HEK293 (cell line): ENCODE measurements around the gene C1D.
A peak's percentile ranks its signal among the peaks of the same experiment; 100 is the strongest.

Experiments used
- BCL11B ChIP-seq: fragments of 450-650 bp; formaldehyde crosslinking; IDR thresholded peaks from 2 replicates; pipeline ENCODE4 v1.5.1; 2016; ENCODE audit warnings: low read depth, missing biosample characterization, missing genetic modification characterization
- REPIN1 ChIP-seq: fragments of 450-650 bp; formaldehyde crosslinking; IDR thresholded peaks from 2 replicates; pipeline ENCODE4 v1.5.1; 2017; ENCODE audit warnings: missing biosample characterization, missing genetic modification characterization, low read depth
- TRIM28 ChIP-seq: IDR thresholded peaks from 2 replicates; pipeline ENCODE4 v1.6.1; 2011; ENCODE audit warnings: low read length, control low read depth, borderline replicate concordance
- ZIC2 ChIP-seq: fragments of 450-650 bp; formaldehyde crosslinking; IDR thresholded peaks from 2 replicates; pipeline ENCODE4 v1.5.1; 2016; ENCODE audit warnings: missing biosample characterization, missing genetic modification characterization
- ZNF23 ChIP-seq: fragments of 450-650 bp; formaldehyde crosslinking; IDR thresholded peaks from 2 replicates; pipeline ENCODE4 v1.5.1; 2016; ENCODE audit warnings: missing biosample characterization, missing genetic modification characterization, borderline replicate concordance
- ZNF239 ChIP-seq: fragments of 450-650 bp; formaldehyde crosslinking; IDR thresholded peaks from 2 replicates; pipeline ENCODE4 v1.5.1; 2016; ENCODE audit warnings: missing biosample characterization, missing genetic modification characterization
- ZNF274 ChIP-seq, 2 experiments: fragments of 200-500 bp in 1 of 2; fragments of 450-650 bp in 1 of 2; sonication (Bioruptor generic) in 1 of 2; formaldehyde crosslinking in 1 of 2; IDR thresholded peaks; 2 replicates each; pipeline versions ENCODE4 v1.5.1 to v1.6.1; 2014 to 2016; ENCODE audit warnings: borderline replicate concordance in 1 of 2, inconsistent platforms in 1 of 2, low read length in 1 of 2, missing biosample characterization in 1 of 2, missing genetic modification characterization in 1 of 2
- ZNF354C ChIP-seq: fragments of 450-650 bp; formaldehyde crosslinking; IDR thresholded peaks from 2 replicates; pipeline ENCODE4 v1.5.1; 2016; ENCODE audit warnings: missing biosample characterization, missing genetic modification characterization, low read depth, borderline replicate concordance
- ZNF660 ChIP-seq: fragments of 450-650 bp; IDR thresholded peaks from 2 replicates; pipeline ENCODE4 v1.5.1; 2018; ENCODE audit warnings: missing biosample characterization, mild to moderate bottlenecking, missing genetic modification characterization
- ZNF776 ChIP-seq: fragments of 450-650 bp; formaldehyde crosslinking; IDR thresholded peaks from 2 replicates; pipeline ENCODE4 v1.5.0; 2017; ENCODE audit warnings: missing biosample characterization, missing genetic modification characterization, borderline replicate concordance
- ZSCAN16 ChIP-seq: fragments of 450-650 bp; formaldehyde crosslinking; IDR thresholded peaks from 2 replicates; pipeline ENCODE4 v1.5.1; 2016; ENCODE audit warnings: missing biosample characterization, missing genetic modification characterization
- TF ChIP-seq, protein P1 (sequence below): fragments of 450-650 bp; formaldehyde crosslinking; IDR thresholded peaks from 2 replicates; pipeline ENCODE4 v1.5.1; 2016; ENCODE audit warnings: missing biosample characterization, missing genetic modification characterization
- TF ChIP-seq, protein P2 (sequence below): fragments of 450-650 bp; formaldehyde crosslinking; IDR thresholded peaks from 2 replicates; pipeline ENCODE4 v1.5.1; 2016; ENCODE audit warnings: missing biosample characterization, missing genetic modification characterization, low read depth
- TF ChIP-seq, protein P3 (sequence below): fragments of 450-650 bp; formaldehyde crosslinking; IDR thresholded peaks from 2 replicates; pipeline ENCODE4 v1.5.1; 2016; ENCODE audit warnings: missing biosample characterization, missing genetic modification characterization

DNA sequence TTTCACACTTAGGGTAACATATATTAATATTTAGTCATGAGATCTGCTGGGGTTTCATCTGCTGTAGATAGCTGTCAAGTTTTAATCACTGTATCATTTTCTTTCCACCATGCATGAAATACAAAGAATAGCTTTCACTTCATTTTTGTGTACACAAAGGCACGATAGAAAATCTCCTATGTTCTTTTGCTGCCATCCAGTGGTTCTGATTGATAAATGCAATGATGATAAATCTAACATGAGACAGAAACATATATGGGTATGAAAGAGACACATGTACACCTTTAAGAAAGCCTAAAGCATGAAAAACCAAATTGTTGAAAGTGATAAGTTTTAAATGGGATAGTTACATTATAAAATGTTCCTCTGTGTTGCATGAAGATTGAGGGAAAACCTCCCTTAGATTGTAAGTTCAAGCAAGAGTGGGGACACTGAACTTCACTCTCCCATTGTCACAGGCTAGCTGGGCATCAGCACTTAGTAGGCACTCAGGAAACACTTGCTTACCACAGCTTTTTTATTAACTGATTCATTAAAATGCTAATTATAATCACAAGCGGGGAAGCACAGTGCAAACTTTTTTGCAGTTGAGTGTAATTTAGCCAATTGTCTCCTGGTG, 31.2 kb downstream of the C1D start:
- TF ChIP-seq ZNF239 (tag by site-specific recombination) (no peak), ZIC2 (no peak), ZNF23 (tag by site-specific recombination) (no peak), ZNF274 (IDR thresholded peaks at IDR 0.05; ENCODE audit: low read length) (no peak), ZNF274 (tag by site-specific recombination; IDR thresholded peaks at IDR 0.05; ENCODE audit: borderline replicate concordance) (no peak), TRIM28 (no peak), ZNF776 (no peak), ZSCAN16 (tag by site-specific recombination) (no peak), ZNF660 (tag by site-specific recombination) (no peak), BCL11B (tag by site-specific recombination) (no peak), REPIN1 (tag by site-specific recombination) (no peak), ZNF354C (tag by site-specific recombination) (no peak)
- TF ChIP-seq, protein P1, sequence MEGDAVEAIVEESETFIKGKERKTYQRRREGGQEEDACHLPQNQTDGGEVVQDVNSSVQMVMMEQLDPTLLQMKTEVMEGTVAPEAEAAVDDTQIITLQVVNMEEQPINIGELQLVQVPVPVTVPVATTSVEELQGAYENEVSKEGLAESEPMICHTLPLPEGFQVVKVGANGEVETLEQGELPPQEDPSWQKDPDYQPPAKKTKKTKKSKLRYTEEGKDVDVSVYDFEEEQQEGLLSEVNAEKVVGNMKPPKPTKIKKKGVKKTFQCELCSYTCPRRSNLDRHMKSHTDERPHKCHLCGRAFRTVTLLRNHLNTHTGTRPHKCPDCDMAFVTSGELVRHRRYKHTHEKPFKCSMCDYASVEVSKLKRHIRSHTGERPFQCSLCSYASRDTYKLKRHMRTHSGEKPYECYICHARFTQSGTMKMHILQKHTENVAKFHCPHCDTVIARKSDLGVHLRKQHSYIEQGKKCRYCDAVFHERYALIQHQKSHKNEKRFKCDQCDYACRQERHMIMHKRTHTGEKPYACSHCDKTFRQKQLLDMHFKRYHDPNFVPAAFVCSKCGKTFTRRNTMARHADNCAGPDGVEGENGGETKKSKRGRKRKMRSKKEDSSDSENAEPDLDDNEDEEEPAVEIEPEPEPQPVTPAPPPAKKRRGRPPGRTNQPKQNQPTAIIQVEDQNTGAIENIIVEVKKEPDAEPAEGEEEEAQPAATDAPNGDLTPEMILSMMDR (tag by site-specific recombination) = 0 out of 2 replicates have a peak, but pooled peaks have one; percentile 57
- TF ChIP-seq, protein P2, sequence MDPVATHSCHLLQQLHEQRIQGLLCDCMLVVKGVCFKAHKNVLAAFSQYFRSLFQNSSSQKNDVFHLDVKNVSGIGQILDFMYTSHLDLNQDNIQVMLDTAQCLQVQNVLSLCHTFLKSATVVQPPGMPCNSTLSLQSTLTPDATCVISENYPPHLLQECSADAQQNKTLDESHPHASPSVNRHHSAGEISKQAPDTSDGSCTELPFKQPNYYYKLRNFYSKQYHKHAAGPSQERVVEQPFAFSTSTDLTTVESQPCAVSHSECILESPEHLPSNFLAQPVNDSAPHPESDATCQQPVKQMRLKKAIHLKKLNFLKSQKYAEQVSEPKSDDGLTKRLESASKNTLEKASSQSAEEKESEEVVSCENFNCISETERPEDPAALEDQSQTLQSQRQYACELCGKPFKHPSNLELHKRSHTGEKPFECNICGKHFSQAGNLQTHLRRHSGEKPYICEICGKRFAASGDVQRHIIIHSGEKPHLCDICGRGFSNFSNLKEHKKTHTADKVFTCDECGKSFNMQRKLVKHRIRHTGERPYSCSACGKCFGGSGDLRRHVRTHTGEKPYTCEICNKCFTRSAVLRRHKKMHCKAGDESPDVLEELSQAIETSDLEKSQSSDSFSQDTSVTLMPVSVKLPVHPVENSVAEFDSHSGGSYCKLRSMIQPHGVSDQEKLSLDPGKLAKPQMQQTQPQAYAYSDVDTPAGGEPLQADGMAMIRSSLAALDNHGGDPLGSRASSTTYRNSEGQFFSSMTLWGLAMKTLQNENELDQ = no peak
- TF ChIP-seq, protein P3, sequence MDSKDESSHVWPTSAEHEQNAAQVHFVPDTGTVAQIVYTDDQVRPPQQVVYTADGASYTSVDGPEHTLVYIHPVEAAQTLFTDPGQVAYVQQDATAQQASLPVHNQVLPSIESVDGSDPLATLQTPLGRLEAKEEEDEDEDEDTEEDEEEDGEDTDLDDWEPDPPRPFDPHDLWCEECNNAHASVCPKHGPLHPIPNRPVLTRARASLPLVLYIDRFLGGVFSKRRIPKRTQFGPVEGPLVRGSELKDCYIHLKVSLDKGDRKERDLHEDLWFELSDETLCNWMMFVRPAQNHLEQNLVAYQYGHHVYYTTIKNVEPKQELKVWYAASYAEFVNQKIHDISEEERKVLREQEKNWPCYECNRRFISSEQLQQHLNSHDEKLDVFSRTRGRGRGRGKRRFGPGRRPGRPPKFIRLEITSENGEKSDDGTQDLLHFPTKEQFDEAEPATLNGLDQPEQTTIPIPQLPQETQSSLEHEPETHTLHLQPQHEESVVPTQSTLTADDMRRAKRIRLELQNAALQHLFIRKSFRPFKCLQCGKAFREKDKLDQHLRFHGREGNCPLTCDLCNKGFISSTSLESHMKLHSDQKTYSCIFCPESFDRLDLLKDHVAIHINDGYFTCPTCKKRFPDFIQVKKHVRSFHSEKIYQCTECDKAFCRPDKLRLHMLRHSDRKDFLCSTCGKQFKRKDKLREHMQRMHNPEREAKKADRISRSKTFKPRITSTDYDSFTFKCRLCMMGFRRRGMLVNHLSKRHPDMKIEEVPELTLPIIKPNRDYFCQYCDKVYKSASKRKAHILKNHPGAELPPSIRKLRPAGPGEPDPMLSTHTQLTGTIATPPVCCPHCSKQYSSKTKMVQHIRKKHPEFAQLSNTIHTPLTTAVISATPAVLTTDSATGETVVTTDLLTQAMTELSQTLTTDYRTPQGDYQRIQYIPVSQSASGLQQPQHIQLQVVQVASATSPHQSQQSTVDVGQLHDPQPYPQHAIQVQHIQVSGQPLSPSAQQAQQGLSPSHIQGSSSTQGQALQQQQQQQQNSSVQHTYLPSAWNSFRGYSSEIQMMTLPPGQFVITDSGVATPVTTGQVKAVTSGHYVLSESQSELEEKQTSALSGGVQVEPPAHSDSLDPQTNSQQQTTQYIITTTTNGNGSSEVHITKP (tag by site-specific recombination) = no peak
